HUES48 (cell line): ENCODE measurements around the gene IL22RA2.

Experiments
- H3K27ac ChIP-seq: one replicate; pipeline ENCODE4 v1.7.0; 2013; ENCODE audit warnings: low read depth, low read length, inconsistent platforms
- H3K27me3 ChIP-seq: 2 replicates; pipeline ENCODE4 v1.6.1; 2013; ENCODE audit warnings: mild to moderate bottlenecking, low read length; ENCODE audit not compliant: control insufficient read depth, insufficient read depth
- H3K36me3 ChIP-seq: 2 replicates; pipeline ENCODE4 v1.6.1; 2013; ENCODE audit warnings: low read length; ENCODE audit not compliant: control insufficient read depth, insufficient read depth
- H3K4me1 ChIP-seq: 2 replicates; pipeline ENCODE4 v1.6.1; 2013; ENCODE audit warnings: mild to moderate bottlenecking, low read length; ENCODE audit not compliant: control insufficient read depth, insufficient read depth
- H3K4me3 ChIP-seq: 2 replicates; pipeline ENCODE4 v1.5.1; 2013; ENCODE audit warnings: mild to moderate bottlenecking, low read depth, low read length
- H3K9ac ChIP-seq: 2 replicates; pipeline ENCODE4 v1.6.1; 2013; ENCODE audit warnings: mild to moderate bottlenecking, low read depth, low read length, moderate library complexity
- H3K9me3 ChIP-seq: 2 replicates; pipeline ENCODE4 v1.6.1; 2013; ENCODE audit warnings: low read length; ENCODE audit not compliant: control insufficient read depth, insufficient read depth

Gene IL22RA2

DNA sequence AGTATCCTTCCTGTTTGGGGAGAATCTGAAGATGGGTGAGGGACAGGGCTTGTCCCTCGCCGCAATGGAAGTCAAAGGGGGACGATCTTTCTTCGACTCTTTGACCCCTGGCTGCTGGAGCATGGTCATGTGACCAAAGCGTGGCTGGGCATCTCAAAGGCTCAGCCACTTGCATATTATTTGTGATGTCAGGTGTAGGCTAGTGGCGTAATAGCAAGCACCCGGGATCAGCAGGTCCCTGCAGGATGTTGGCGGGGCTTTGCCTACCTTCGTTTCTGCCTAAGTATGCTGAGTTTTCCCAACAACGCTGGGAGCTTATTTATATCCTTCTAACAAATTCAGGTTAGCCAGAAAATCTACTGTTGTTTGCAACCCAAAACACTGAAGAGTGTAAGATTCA is 78.4 kb downstream of the IL22RA2 start:
- Histone ChIP-seq H3K9ac (no peak overlapping the region), H3K27me3 (no peaks in the 10 kb centered on the region), H3K36me3 (no peaks in the 10 kb centered on the region), H3K9me3 (no peaks in the 10 kb centered on the region), H3K4me1 (peaks cover 3% of the 10 kb centered on the region; the same call in 1 of the 2 replicates), H3K27ac (no peak overlapping the region), H3K4me3 (no peak overlapping the region)

DNA sequence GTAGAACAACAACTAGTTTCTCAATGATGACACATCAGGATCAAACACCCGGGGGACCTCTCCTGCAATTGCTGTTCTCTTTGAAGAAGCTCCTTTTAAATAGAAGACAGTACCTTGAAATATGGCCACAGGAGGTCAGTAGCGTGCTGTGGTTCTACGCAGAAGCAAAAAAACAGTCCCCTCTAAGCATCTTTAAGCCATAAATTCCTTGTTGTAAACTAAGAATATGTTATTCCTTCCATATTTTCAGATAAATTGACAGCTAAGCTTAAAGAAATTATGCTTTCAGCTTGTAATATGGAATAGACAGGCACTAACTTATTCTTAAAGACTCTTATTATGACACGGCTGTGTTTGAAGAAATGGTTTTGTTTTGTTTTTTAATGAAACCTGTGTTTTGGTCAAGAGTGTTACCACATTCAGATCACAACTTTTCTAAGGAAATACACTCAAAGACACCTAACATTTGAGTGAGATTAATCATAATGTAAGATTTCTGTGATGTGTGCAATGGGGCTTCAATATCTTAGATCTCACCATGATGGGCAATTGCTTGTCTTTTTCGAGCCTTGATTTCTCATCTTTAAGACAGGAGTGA is 78.9 kb downstream of the IL22RA2 start:
- H3K9me3 ChIP-seq, result no peaks in the 10 kb centered on the region
- no peak overlapping the region for H3K9ac ChIP-seq
- H3K4me3 ChIP-seq, result no peak overlapping the region
- H3K4me1 ChIP-seq, result no peaks in the 10 kb centered on the region
- H3K27me3 ChIP-seq, result no peaks in the 10 kb centered on the region
- no peak overlapping the region for H3K27ac ChIP-seq
- H3K36me3 ChIP-seq, result no peaks in the 10 kb centered on the region
